ENCODE measurements around the gene ARPC1B. TPM values are rescaled to one million over a fixed set of nuclear protein-coding genes. Genes with fewer than 3 reads are reported as not detected.
A peak's percentile ranks its signal among the peaks of the same experiment; 100 is the strongest.

Gene ARPC1B
- total and polyA plus RNA-seq, 9 of the 15 experiments (the other 6 are each of a cell fraction or from before 2014, with no cell fraction given) = 6.7 to 357 (median 211) TPM

DNA sequence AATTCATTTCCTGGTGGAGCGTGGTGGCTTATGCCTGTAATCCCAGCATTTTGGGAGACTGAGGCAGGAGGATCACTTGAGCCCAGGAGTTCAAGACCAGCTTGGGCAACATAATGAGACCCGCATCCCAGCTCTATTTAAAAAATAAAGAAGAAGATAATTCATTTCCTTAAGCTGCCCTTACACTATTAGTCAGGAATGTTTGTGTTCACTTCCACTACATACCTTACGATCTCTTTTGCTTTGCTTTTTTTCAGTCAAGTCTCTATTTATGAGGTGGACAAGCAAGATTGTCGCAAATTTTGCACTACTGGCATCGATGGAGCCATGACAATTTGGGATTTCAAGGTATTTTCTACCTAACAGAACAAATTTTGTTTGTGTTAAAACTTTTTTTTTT, 11.2 kb upstream of the ARPC1B start (continued):
- TF ChIP-seq HDAC6 (IDR thresholded peaks at IDR 0.05; ENCODE audit: low read depth, low read length) = no peak
- TF ChIP-seq NEUROD1 (IDR thresholded peaks at IDR 0.05; ENCODE audit: borderline replicate concordance, low read depth, low read length, partially characterized antibody) = no peak
- TF ChIP-seq FOS (IDR thresholded peaks at IDR 0.05; ENCODE audit: extremely low read depth, insufficient read length) = no peak

DNA sequence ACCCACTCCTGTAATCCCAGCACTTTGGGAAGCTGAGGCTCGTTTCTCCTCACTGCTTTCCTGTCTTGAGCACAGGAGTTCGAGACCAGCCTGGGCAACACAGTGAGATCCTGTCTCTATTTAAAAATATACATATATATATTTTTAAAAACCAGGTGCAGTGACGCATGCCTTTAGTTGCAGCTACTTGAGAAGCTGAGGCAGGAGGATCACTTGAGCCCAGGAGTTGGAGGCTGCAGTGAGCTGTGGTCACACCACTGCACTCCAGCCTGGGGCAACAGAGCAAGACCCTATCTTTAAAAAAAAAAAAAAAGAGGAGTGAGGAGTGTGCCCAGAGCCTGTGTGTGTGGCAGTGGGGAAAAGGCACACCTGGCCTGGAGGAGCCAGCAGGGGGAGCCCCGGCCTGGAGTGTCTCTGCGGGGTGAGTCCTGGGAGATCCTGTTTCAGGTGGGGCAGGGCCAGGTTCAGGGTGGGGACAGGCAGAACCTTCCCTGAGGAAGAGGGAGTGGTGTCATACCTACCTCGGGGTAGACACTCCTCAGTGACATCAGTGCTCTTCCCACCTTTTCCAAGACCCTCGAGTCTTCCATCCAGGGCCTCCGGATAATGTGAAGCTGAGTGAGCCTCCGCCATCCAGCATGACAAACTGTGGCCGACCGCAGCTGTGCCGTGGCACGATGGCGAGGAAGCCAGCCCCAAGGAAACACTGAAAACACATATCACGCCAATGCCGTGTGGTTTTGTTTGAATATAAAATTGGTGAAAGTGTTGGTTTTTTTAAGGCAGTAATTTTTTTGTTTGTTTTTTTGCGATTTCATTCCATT, 9.0 kb upstream of the ARPC1B start:
- H3K27ac ChIP-seq (ENCODE audit: extremely low read depth, low read depth, low read length) = 0 out of 3 replicates have a peak overlapping the region, but pooled peaks have one; percentile 12
- intact Hi-C loops (cut with micrococcal nuclease) = loop anchor here (1.0 kb wide), 1 partner anchor 22 kb away; no protein-coding TSS in a partner anchor
- WGBS (ENCODE audit: insufficient coverage, low coverage, missing lambda C conversion rate) = 75% methylated on average over 17 of the region's 17 CpGs
- TF ChIP-seq, protein P1, sequence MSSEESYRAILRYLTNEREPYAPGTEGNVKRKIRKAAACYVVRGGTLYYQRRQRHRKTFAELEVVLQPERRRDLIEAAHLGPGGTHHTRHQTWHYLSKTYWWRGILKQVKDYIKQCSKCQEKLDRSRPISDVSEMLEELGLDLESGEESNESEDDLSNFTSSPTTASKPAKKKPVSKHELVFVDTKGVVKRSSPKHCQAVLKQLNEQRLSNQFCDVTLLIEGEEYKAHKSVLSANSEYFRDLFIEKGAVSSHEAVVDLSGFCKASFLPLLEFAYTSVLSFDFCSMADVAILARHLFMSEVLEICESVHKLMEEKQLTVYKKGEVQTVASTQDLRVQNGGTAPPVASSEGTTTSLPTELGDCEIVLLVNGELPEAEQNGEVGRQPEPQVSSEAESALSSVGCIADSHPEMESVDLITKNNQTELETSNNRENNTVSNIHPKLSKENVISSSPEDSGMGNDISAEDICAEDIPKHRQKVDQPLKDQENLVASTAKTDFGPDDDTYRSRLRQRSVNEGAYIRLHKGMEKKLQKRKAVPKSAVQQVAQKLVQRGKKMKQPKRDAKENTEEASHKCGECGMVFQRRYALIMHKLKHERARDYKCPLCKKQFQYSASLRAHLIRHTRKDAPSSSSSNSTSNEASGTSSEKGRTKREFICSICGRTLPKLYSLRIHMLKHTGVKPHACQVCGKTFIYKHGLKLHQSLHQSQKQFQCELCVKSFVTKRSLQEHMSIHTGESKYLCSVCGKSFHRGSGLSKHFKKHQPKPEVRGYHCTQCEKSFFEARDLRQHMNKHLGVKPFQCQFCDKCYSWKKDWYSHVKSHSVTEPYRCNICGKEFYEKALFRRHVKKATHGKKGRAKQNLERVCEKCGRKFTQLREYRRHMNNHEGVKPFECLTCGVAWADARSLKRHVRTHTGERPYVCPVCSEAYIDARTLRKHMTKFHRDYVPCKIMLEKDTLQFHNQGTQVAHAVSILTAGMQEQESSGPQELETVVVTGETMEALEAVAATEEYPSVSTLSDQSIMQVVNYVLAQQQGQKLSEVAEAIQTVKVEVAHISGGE (CRISPR knock-in tag; IDR thresholded peaks at IDR 0.05) = no peak
- no peak for TF ChIP-seq SNRNP70 (optimal IDR thresholded peaks at IDR 0.05; ENCODE audit: low read depth, low read length)
- TF ChIP-seq EGR1 (conservative IDR thresholded peaks at IDR 0.05) = no peak
- TF ChIP-seq NFXL1 (CRISPR knock-in tag; IDR thresholded peaks at IDR 0.05) = no peak
- TF ChIP-seq ZNF699 (CRISPR knock-in tag; IDR thresholded peaks at IDR 0.05; ENCODE audit: insufficient replicate concordance) = no peak
- TF ChIP-seq JUND (IDR thresholded peaks at IDR 0.05; ENCODE audit: borderline replicate concordance, low read depth, low read length) = 0 out of 2 replicates have a peak, but pooled peaks have one; percentile 15
- no peak; the same call in 2 of the 3 replicates for TF ChIP-seq JUND (tag; IDR thresholded peaks at IDR 0.05; ENCODE audit: borderline replicate concordance, low read depth, low read length)
- TF ChIP-seq, protein P2, sequence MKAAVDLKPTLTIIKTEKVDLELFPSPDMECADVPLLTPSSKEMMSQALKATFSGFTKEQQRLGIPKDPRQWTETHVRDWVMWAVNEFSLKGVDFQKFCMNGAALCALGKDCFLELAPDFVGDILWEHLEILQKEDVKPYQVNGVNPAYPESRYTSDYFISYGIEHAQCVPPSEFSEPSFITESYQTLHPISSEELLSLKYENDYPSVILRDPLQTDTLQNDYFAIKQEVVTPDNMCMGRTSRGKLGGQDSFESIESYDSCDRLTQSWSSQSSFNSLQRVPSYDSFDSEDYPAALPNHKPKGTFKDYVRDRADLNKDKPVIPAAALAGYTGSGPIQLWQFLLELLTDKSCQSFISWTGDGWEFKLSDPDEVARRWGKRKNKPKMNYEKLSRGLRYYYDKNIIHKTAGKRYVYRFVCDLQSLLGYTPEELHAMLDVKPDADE (conservative IDR thresholded peaks at IDR 0.05; ENCODE audit: control insufficient read depth, low read depth, low read length) = 0 out of 2 replicates have a peak, but pooled peaks have one; percentile 38

More for the DNA sequence above, 9.0 kb upstream of the ARPC1B start:
- no peaks in the 10 kb centered on the region for H3K27me3 ChIP-seq (ENCODE audit: control insufficient read depth in 2 of 2, insufficient read depth in 2 of 2, low read length in 2 of 2)
- H3K9me3 ChIP-seq (replicated peaks; ENCODE audit: control insufficient read depth, insufficient read depth, low read depth, low read length) = no peaks in the 10 kb centered on the region
- H3K79me2 ChIP-seq (ENCODE audit: control insufficient read depth, insufficient read depth, low read length) = no peaks in the 10 kb centered on the region
- no peak overlapping the region for H3K4me2 ChIP-seq (ENCODE audit: insufficient read depth, low read length)
- BruUV-seq (replicated peaks) = no TSS peak
- no peaks in the 10 kb centered on the region for H3K9me1 ChIP-seq (ENCODE audit: control insufficient read depth, insufficient read depth, low read length)
- in situ Hi-C loops (cut with MboI) = no loop called here
- peak; percentile 89 for ATAC-seq
- ChIA-PET POLR2A (interaction anchor here (0.7 to 1.2 kb wide), 3 partner anchors 10 to 382 kb away, joined by 3 to 6 read pairs (median 6); partner anchors contain the start of gene ARPC1B), CTCF (ENCODE audit: low intra/inter-chr PET ratio) (interaction anchor here (0.6 to 4.4 kb wide), 3 partner anchors 21 to 688 kb away, joined by 3 to 18 read pairs (median 6); no protein-coding TSS in a partner anchor)
- H4K20me1 ChIP-seq (replicated peaks; ENCODE audit: control insufficient read depth, insufficient read depth, low read length) = no peaks in the 10 kb centered on the region; the same call in 1 of the 2 replicates
- peak; percentile 62 for FAIRE-seq
- H3K4me1 ChIP-seq (replicated peaks in 1 of 2; ENCODE audit: control insufficient read depth in 2 of 2, insufficient read depth in 2 of 2, low read length in 2 of 2) = peaks cover 27 to 36% of the 10 kb centered on the region in 2 experiments
- H3K9ac ChIP-seq (ENCODE audit: insufficient read depth in 1 of 2, low read depth in 2 of 2, low read length in 2 of 2) = peak overlapping the region in 1 of 2 experiments; percentile 4; a peak in 1 of 4 replicates
- H3K4me3 ChIP-seq = no peak overlapping the region
- peaks cover 58% of the 10 kb centered on the region for H3K36me3 ChIP-seq (ENCODE audit: control insufficient read depth, insufficient read depth, low read length)
- no peak overlapping the region for H2AFZ ChIP-seq (ENCODE audit: low read depth, low read length)
- DNase-seq (ENCODE audit: extremely low read depth in 1 of 4, low spot score in 3 of 4) = peak; percentile 75 to 82 (median 79)

Data from K562 (cell line).